ENCODE results near the gene LPAR1. TPM values are rescaled to one million over a fixed set of nuclear protein-coding genes. Genes with fewer than 3 reads are reported as not detected.

Gene LPAR1, protein sequence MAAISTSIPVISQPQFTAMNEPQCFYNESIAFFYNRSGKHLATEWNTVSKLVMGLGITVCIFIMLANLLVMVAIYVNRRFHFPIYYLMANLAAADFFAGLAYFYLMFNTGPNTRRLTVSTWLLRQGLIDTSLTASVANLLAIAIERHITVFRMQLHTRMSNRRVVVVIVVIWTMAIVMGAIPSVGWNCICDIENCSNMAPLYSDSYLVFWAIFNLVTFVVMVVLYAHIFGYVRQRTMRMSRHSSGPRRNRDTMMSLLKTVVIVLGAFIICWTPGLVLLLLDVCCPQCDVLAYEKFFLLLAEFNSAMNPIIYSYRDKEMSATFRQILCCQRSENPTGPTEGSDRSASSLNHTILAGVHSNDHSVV
- total RNA-seq (ENCODE audit: low replicate concordance), result 30.3 and 36.0 TPM in 2 replicates

DNA sequence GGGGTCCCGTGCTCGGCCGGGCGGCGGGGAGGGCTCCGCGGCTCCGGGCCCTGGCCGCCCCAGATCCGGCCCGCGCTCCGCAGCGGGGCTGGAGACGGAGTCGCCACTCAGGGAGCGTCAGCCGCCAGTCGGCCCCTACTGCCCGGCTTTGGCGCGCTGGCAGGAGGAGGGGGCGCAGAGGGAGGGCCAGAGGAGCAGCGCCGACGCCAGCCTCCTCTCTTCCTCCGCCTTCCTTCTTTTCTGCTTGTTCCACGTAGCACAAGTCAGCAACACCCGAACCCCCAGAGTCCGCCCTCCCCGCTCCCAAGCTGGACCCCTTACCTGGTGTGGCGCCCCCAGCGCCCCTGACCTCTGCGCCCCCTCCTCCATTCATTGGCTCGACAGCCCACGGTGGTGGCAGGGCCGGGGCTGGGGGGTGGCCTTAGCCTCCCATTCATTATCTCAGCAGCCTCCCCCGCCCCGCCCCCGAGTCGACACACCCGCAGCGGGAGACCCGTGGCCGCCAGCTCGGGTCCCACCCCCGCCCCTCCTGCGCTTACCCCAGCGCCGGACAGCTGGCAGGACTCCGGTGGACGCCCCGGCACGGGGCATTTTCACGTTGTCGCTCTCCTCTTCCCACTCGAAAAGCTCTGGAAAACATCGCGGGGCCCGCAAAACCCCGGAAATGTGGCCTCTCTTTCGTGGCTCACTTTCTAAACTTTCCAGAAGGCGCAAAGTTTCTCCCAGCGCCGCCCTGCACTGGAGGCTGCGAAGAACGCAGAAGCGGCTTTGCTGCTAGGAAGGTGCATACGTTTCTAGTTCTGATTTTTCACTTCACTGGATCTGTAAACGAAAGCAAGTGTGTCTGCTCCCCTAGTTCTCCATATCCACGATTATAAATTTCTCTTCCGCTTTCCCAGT lies at the start of gene LPAR1:
TSS of gene LPAR1 (minus strand) at position 140 of the 900 bp plus-strand sequence. CDS start 66,353 bp downstream, outside the sequence.
- no peaks in the 10 kb centered on the region for H3K36me3 ChIP-seq
- H4K20me1 ChIP-seq (ENCODE audit: low read depth), result peaks cover 29% of the 10 kb centered on the region
- Mint-ChIP-seq H3K36me3 (no peaks in the 10 kb centered on the region), H3K4me3 (peak within 1 kb of the TSS; percentile 94), H3K4me1 (peaks cover 24% of the 10 kb centered on the region), H3K27me3 (ENCODE audit: insufficient read depth, low read depth) (peaks cover 13% of the 10 kb centered on the region), H3K27ac (peak within 1 kb of the TSS; percentile 95), H3K9me3 (no peaks in the 10 kb centered on the region)
- H2AFZ ChIP-seq (replicated peaks), result peak within 1 kb of the TSS; percentile 91
- peak within 1 kb of the TSS; percentile 86 for H3K4me2 ChIP-seq
- H3K27ac ChIP-seq, result no peak within 1 kb of the TSS
- DNase-seq (ENCODE audit: low spot score), result peak; percentile 89
- H3F3A ChIP-seq (ENCODE audit: low read depth), result peaks cover 27% of the 10 kb centered on the region
- peak within 1 kb of the TSS; percentile 55 for H3K9ac ChIP-seq
- peak within 1 kb of the TSS; percentile 98 for H3K4me3 ChIP-seq
- TF ChIP-seq EZH2 (IDR thresholded peaks at IDR 0.05) (no peak), EZH2phosphoT487 (IDR thresholded peaks at IDR 0.05) (no peak)
- TF ChIP-seq, protein P1, sequence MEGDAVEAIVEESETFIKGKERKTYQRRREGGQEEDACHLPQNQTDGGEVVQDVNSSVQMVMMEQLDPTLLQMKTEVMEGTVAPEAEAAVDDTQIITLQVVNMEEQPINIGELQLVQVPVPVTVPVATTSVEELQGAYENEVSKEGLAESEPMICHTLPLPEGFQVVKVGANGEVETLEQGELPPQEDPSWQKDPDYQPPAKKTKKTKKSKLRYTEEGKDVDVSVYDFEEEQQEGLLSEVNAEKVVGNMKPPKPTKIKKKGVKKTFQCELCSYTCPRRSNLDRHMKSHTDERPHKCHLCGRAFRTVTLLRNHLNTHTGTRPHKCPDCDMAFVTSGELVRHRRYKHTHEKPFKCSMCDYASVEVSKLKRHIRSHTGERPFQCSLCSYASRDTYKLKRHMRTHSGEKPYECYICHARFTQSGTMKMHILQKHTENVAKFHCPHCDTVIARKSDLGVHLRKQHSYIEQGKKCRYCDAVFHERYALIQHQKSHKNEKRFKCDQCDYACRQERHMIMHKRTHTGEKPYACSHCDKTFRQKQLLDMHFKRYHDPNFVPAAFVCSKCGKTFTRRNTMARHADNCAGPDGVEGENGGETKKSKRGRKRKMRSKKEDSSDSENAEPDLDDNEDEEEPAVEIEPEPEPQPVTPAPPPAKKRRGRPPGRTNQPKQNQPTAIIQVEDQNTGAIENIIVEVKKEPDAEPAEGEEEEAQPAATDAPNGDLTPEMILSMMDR (IDR thresholded peaks at IDR 0.05), result peak; percentile 9
- peaks cover 15% of the 10 kb centered on the region for H3K4me1 ChIP-seq
- no peaks in the 10 kb centered on the region for H3K9me3 ChIP-seq (ENCODE audit: low read depth)
- peaks cover 22% of the 10 kb centered on the region for H3K27me3 ChIP-seq
- peaks cover 42% of the 10 kb centered on the region for H3K79me2 ChIP-seq (ENCODE audit: low read depth)

DNA sequence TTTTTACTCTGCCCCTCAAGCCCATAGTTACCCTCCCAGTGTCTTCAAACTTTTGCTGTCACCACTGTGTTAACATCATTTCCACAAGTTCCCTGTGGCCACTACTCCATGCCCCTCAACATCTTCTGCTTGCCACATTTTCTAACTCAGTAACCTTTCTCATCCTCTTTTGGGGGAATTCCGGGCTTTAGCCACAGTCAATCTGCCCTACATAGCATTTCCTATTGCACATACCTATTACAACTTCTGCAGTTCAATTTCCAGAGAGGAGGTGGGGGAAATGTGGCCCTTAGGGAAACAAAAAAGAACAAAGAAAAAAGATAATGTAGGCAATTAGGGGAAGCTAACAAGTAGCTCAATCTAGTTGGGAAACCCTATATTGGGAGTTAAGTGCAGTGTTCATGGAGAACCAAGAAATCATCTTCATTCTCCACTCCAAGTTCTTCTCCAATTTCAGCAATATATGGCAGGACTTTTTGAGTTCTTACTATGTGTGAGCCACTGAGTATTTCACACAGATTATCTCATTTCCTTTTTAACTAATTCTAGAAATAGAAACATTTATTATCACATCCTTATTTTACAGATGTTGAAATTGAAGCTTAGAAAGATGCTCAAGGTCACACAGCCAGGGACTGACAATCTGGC lies 40.2 kb upstream of the LPAR1 start:
- no peaks in the 10 kb centered on the region for H3K27me3 Mint-ChIP-seq (ENCODE audit: insufficient read depth, low read depth)
- H3K36me3 Mint-ChIP-seq, result no peaks in the 10 kb centered on the region
- Histone ChIP-seq H3K27ac (no peak overlapping the region), H3K27me3 (no peaks in the 10 kb centered on the region), H3K4me3 (no peak overlapping the region), H3F3A (ENCODE audit: low read depth) (no peaks in the 10 kb centered on the region), H3K4me1 (no peaks in the 10 kb centered on the region), H3K9me3 (ENCODE audit: low read depth) (no peaks in the 10 kb centered on the region), H4K20me1 (ENCODE audit: low read depth) (no peaks in the 10 kb centered on the region), H3K79me2 (ENCODE audit: low read depth) (no peaks in the 10 kb centered on the region), H2AFZ (replicated peaks) (no peak overlapping the region), H3K36me3 (no peaks in the 10 kb centered on the region), H3K4me2 (no peak overlapping the region), H3K9ac (no peak overlapping the region)
- no peak overlapping the region for H3K4me3 Mint-ChIP-seq
- TF ChIP-seq EZH2phosphoT487 (IDR thresholded peaks at IDR 0.05) (no peak), EZH2 (IDR thresholded peaks at IDR 0.05) (no peak)
- TF ChIP-seq, protein P1 (IDR thresholded peaks at IDR 0.05), result no peak
- H3K9me3 Mint-ChIP-seq, result no peaks in the 10 kb centered on the region
- DNase-seq (ENCODE audit: low spot score), result no peak
- H3K4me1 Mint-ChIP-seq, result peaks cover 3% of the 10 kb centered on the region
- H3K27ac Mint-ChIP-seq, result no peak overlapping the region

DNA sequence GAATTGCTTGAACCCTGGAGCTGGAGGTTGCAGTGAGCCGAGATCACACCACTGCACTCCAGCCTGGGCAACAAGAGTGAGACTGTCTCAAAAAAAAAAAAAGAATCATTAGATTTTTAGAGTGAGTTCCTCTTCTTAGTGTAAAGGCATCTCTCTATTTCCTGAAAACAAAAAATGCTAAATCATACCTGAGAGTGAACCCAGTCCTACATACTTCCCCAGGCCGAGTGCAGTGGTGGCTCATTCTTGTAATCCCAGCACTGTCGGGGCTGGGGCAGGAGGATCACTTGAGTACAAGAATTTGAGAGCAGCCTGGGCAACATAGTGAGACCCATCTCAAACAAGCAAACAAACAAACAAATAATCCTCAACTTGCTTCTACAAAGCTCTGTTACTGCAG lies 38.2 kb upstream of the LPAR1 start:
- H3K4me1 ChIP-seq, result no peaks in the 10 kb centered on the region
- H3K4me3 ChIP-seq, result no peak overlapping the region
- peaks cover 3% of the 10 kb centered on the region for H3K4me1 Mint-ChIP-seq
- no peak overlapping the region for H3K4me3 Mint-ChIP-seq
- H4K20me1 ChIP-seq (ENCODE audit: low read depth), result no peaks in the 10 kb centered on the region
- no peaks in the 10 kb centered on the region for H3K9me3 Mint-ChIP-seq
- H3K27ac ChIP-seq, result no peak overlapping the region
- no peaks in the 10 kb centered on the region for H3K9me3 ChIP-seq (ENCODE audit: low read depth)
- H2AFZ ChIP-seq (replicated peaks), result peak overlapping the region; percentile 26
- no peaks in the 10 kb centered on the region for H3K36me3 ChIP-seq
- H3K36me3 Mint-ChIP-seq, result no peaks in the 10 kb centered on the region
- H3K79me2 ChIP-seq (ENCODE audit: low read depth), result no peaks in the 10 kb centered on the region
- no peak for DNase-seq (ENCODE audit: low spot score)
- H3K27ac Mint-ChIP-seq, result no peak overlapping the region
- no peak overlapping the region for H3K4me2 ChIP-seq
- H3K27me3 Mint-ChIP-seq (ENCODE audit: insufficient read depth, low read depth), result no peaks in the 10 kb centered on the region
- H3K27me3 ChIP-seq, result no peaks in the 10 kb centered on the region
- H3K9ac ChIP-seq, result no peak overlapping the region
- no peaks in the 10 kb centered on the region for H3F3A ChIP-seq (ENCODE audit: low read depth)
- no peak for TF ChIP-seq EZH2 (IDR thresholded peaks at IDR 0.05)
- no peak for TF ChIP-seq EZH2phosphoT487 (IDR thresholded peaks at IDR 0.05)
- TF ChIP-seq, protein P1 (IDR thresholded peaks at IDR 0.05), result no peak
